Measurements from ENCODE around the gene EFHB.
"Not testable (repeated sequence)": the region's sequence is repeated elsewhere in the genome, so short reads cannot be mapped to it uniquely, and the experiment has no call there.

Gene EFHB

DNA sequence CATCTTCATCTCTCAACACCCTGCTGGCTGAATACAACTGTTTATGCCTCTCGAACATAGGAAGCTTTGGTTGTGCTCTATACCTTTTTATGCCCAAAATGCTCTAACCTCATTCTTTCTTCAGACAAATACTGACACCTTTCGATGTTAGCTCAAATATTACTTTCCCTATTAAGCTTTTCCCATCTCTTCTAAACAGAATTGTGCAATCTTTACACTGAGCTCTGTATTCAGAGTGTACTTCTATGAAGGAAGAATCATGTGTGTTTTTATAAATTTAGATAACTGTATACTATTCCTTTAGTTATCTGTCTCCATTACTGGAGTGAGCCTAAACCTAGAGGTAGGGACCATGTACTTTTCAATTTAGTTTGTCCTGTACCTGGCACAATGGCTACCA, 1.6 kb downstream of the EFHB start:
- no peak for DNase-seq (ENCODE audit: low read depth in 4 of 4, low spot score in 1 of 4)

DNA sequence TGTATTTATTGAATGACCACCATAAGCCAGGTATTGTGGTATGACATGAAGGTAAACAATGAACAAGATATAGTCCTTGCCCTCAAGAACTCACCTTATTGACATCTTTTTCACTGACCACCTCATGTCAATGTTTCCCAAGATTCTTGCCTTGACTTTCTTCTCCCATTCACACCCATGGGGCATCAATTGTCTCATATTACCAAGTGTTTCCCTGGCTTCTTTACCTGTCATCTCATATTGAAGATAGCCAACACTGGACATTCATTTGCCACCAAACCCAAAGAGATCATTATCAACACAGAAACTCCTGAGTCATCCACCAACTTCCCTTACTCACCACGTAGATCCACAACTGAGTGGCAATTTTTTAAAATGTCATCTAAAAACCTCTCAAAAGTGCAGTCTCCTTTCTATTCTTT, 2.2 kb downstream of the EFHB start:
- no peak for DNase-seq (ENCODE audit: low read depth in 4 of 4, low spot score in 1 of 4)

DNA sequence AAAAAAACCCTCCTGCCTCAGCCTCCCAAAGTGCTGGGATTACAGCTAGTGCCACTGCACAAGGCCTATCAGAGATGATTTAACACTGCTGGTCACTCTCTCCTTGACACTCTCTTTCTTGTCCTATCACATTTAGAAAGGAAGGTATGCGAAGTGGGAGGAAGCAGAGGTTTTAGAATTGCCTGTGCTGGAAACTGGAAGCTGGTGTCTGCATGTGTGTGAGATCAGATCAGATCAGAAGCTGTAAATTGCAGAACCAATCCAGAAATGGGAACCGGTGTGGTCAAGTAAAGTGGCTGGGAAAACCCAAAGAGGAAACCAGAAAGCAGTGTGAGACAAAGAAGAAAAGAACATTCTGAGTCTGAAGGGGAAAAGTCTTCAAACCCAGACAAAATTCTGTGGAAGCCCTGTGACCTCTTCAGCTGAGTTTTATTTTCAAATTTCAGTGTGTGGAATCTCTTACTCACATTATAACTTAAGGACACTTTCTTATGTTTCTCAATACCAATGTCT, 2.8 kb downstream of the EFHB start:
- peak in 1 of 4 experiments; percentile 30 for DNase-seq (ENCODE audit: low read depth in 4 of 4, low spot score in 1 of 4)

DNA sequence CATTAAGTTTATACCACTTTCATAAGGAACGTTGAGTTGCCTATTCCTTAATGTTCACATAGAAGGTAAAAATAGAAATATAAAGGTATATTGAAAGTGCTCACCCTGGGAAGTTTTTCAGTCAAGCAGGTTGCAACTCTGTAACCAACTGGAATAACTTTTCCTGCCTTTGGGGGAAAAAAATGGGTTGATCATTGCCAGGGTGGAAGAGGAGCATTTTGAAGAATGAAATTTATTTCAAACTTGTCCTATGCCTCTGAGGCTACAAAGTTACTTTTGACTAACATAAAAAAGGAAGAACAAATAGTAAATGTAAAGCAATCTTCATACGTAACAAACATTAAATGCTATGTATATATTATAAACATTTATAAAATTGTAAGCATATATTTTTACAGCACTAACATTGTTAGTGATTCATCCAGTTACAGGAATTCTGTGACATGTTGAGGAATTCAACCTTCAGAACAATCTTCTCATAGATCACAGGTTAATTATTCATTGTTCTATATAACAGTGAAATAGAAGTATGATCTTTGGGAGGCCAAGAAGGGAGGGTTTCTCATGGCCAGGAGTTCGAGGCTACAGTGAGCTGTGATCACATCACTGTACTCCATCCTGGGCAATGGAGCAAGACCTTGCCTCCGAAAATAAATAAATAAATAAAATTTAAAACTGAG, 13.5 kb downstream of the EFHB start:
- DNase-seq (ENCODE audit: low read depth in 4 of 4, low spot score in 1 of 4) = no peak

DNA sequence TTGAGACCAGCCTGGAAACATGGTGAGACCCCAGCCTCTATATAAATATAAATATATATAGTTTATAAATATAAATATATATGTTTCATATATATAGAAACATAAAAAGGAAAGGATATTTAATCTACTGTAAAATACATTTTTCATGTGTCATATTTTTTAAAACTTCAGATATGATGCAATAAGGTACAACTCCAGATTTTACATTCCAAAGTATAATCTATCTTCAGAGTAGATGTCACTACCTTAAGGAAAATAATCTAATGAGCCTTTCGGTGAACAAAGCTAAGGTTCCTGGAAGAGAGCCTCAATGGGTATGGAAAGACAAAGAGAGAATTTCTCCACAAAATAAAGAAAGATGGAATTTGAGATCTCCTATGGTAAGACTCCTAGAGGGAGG, 16.9 kb downstream of the EFHB start:
- no peak for DNase-seq (ENCODE audit: low read depth in 4 of 4, low spot score in 1 of 4)

DNA sequence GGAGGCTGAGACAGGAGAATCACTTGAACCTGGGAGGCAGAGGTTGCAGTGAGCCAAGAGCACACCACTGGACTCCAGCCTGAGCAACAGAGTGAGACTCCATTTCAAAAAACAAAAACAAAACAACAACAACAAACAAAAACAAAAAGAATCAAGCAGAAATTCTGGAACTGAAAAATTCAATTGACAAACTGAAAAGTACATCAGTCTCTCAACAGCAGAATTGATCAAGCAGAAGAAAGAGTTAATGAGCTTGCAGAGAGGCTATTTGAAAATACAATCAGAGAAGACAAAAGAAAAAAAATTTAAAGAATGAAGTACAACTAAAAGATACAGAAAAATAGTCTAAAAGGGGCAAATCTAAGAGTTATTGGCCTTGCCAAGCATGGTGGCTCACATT, 22.6 kb downstream of the EFHB start:
- DNase-seq (ENCODE audit: low read depth in 4 of 4, low spot score in 1 of 4) = no peak

DNA sequence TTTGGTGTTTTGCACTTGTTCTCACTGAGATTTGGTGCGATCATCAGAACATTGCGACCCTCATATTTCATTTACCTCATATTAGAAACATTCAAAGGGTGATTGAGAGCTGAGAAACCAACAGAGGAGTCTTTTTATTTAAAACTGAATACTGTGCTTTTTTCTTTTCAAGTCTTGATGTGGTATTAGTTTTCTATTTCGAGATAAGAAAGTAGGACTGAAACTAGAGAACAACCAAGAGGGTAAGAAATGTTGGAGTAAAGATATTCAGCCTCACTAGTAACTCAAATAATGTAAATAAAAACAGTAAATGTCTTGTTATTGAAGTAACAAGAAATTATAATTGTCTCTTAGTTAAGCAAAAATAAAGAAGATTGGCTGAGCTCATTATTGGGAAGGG, 26.5 kb downstream of the EFHB start:
- no peak for DNase-seq (ENCODE audit: low read depth in 4 of 4, low spot score in 1 of 4)

DNA sequence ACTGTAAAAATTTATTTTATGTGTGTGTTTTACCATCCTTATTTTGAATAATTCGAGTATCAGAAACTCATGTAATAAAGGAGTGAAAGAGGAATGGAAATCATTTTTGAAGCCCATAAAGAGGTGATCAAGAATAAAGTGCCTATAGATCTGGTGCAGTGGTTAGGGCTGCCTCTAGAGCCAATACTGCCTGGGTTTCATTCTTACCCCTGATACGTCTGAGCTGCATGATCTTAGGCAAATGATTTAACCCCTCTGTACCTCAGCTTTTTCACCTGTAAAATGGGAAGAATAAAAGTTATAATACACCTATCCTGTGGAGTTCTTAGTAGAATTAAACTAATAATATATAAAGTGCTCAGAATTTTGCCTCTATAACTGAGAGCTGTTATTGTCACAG, 30.4 kb downstream of the EFHB start:
- no peak for DNase-seq (ENCODE audit: low read depth in 4 of 4, low spot score in 1 of 4)

DNA sequence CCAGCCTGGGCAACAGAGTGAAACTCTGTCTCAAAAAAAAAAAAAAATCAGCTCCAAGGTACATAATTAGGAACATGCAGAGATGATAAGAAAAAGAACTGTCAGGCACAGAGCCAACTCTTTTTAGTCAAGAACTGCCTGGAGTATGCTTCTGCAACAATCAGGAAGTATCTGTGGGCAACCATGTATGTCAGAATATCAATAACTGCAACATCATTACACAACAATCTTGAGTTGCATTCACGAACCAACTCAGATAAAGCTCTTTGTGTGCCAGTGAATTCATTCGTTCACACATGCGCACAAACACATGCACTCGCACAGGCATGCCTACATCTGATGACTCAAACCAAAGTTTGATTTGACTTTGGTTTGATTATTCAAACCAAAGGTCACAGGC, 32.1 kb downstream of the EFHB start:
- no peak for DNase-seq (ENCODE audit: low read depth in 4 of 4, low spot score in 1 of 4)

DNA sequence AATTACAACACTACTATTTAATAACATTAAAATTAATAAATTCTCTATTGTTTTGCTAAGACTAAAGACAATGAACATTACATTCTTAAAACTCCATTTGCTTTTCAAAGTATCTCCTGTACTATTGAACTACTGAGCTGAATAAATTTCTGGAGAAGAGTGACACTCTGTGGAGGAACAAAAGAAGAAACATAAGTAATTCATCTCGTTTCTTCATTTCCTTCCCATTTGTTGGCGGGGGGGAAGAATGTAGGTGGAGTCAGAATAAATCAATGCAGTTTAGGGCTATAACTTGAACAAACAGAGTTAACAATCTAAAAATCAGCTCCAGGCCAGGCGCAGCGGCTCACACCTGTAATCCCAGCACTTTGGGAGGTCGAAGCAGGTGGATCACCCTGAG, 32.7 kb downstream of the EFHB start:
- no peak for DNase-seq (ENCODE audit: low read depth in 4 of 4, low spot score in 1 of 4)

DNA sequence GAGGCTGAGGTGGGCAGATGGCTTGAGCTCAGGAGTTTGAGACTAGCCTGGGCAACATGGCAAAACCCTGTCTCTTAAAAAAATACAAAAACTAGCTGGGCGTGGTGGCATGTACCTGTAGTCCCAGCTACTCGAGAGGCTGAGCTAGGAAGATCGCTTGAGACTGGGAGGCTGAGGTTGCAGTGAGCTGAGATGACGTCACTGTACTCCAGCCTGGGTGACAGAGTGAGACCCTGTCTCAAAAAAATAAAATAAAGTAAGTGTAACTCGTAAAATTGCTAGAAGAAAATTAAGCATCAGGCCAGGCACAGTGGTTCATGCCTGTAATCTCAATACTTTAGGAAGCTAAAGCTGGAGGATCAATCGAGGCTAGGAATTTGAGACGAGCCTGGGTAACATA, 34.2 kb downstream of the EFHB start:
- DNase-seq (ENCODE audit: low read depth in 4 of 4, low spot score in 1 of 4) = not testable (repeated sequence)

DNA sequence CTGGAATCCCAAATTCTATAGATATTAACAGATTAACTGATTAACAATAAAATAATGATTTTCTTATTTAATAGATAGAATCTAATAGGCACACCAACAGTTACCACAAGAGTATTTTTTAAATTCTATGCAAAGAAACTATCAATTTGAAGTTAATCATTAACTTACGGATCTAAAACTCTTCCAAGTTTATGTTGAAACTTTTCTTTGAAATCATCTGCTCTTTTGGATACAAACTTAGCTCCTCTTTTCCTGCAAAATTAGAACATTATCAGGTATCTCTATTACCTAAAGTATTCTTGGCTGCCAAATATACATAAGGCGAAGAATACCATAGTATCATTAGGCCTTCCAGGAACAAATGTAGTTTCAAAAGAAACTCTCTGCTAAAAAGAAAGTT, 34.8 kb downstream of the EFHB start:
- DNase-seq (ENCODE audit: low read depth in 4 of 4, low spot score in 1 of 4) = no peak

DNA sequence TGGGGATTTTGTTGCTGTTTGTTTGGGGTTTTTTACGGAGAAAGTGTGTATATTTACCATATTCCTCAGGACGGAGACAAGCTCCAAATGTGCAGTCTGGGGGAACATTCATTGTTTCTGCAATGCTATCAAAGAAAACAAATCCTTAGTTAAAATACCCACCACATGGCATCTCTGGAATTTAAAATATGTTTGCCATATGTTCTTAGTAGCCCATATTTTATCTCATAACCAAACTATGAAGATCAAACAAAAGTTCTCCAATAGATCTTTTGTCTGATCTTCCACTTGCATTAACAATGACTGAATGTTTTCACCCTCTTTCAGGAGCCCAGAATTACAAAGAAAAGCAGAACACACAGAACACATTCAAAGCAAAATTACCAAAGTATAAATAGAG, 35.3 kb downstream of the EFHB start:
- DNase-seq (ENCODE audit: low read depth in 4 of 4, low spot score in 1 of 4) = no peak

DNA sequence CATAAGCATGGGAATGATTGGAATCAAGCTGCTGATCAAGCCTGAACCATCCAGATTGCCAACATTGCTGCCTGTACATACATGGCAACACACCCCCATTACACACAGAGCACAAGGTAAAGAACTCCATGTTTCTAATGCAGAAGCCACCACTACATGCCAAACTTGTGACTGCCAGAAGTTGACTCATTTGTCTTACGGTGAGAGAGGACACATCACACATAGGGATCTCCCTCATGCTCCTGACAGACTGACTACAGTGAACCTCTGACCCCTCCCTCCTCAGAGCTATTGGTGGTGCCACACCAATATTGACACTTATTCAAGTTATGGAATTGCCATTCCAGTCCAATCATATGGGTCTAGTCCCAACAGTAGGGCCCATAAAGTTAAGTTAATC, 42.3 kb downstream of the EFHB start:
- no peak for DNase-seq (ENCODE audit: low read depth in 4 of 4, low spot score in 1 of 4)

DNA sequence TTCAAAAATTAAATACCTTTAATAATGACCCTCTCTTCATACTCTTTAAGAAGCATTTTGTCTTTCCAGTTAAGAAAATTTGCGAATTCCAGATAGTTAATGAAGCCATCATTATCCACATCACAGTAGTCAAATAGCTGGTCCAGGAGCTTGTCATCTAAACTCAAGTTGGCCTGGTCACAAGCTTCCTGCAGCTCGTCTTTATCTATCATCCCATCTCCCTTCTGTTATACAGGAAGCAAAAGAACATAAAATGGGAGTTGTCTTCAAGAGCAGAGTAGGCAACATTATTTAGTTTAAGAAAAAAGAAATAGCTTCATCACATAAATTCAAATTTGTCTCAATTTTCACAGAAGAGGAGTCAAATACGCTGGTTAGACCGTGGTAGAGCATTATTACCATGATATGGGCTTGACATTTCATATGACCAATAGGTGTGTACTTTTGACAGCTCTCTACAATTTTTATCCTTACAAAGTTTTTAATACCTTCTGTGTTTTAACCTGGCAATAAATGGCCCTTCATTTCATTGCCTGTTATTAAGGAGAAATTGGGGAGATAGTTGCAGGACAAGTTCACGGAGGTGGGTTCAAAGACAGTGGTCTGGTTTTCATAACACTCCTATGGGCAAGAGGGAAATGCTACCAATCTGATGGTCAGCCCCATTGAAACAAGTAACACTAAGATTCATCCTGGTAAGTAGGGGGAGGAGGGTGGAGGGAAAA, 45.4 kb downstream of the EFHB start:
- DNase-seq (ENCODE audit: low read depth in 4 of 4, low spot score in 1 of 4) = no peak

DNA sequence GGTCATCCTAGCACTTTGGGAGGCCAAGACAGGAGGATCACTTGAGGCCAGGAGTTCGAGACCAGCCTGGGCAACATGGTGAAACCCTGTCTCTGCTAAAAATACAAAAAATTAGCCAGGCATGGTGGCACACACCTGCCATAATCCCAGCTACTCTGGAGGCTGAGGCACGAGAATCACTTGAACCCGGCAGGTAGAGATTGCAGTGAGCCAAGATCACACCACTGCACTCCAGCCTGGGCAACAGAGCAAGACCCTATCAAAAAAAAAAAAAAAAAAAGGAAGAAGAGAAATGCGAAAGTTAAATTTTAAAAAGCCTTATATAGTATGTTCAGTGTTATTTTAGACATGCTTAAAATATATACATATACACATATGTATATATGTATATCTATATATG, 46.9 kb downstream of the EFHB start:
- DNase-seq (ENCODE audit: low read depth in 4 of 4, low spot score in 1 of 4) = not testable (repeated sequence)

DNA sequence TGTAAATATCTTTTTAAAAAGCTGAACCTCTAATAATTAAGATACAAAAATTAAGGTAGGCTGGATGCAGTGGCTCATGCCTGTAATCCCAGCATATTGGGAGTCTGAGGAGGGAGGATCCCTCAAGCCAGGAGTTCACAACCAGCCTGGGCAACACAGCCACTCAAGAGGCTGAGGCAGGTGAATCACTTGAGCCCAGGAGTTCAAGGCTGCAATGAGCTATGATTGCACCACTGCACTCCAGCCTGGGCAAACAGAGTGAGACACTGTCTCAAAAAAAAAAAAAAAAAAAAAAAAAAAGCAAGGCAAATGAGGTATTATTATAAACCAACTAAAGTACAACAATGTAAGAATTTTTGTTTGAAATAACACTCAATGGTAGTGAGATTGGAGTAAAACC, 47.6 kb downstream of the EFHB start:
- DNase-seq (ENCODE audit: low read depth in 4 of 4, low spot score in 1 of 4) = no peak

DNA sequence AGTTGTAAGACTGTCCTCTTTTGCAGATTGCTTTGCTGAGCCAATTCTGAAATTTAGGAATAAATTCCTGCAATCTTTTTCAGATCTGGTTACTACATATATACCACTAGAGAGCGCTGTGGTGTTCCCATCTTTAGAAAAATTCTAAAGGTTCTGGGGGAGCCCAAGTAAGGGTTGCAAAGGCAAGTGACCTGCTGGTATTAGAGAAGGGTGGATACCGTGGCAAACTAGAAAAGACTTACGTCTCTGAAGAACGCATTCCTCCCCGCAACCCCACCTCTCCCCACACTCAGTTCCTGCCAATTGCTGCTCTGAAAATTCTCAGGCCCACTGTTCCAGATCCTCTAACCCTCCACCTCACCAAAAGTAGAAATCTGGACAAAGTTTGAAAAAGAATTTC, 48.5 kb downstream of the EFHB start:
- no peak for DNase-seq (ENCODE audit: low read depth in 4 of 4, low spot score in 1 of 4)

DNA sequence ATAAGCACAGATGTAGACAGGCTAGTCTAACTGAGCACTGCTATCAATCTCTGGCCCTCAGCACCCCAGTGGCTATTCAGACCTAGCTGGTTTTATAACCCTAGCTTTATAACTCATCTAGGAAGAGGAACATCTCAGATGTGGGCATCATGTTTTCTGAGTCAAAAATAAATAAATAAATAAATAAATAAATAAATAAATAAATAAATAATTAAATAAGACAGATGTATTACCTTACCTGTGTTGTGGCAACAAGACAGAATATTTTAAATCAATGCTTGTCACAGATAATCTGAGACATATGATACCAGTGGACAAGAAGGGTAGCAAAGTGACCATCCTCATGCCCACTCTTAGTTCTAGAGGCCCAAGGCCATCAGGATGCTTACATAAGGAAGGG, 52.2 kb downstream of the EFHB start:
- DNase-seq (ENCODE audit: low read depth in 4 of 4, low spot score in 1 of 4) = no peak

DNA sequence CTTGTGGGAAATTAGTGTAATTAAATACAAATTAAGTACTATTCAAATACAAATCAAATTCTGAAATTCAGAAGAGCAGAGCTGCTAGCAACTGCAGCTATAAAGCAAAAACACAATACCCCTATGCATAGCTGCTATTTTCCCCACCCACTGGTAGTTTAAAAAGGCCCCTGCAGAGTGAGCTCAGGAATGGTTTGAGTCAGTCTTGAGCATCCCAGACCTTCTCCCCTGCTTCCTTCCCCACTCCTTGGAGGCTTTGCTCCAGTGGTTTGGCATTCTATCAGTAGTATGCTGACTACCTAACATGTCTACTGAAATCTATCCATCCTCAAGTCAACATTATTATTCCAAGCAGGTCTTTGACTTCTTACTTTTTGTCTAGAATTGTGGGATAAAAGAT, 53.0 kb downstream of the EFHB start:
- DNase-seq (ENCODE audit: low read depth in 4 of 4, low spot score in 1 of 4) = no peak

DNA sequence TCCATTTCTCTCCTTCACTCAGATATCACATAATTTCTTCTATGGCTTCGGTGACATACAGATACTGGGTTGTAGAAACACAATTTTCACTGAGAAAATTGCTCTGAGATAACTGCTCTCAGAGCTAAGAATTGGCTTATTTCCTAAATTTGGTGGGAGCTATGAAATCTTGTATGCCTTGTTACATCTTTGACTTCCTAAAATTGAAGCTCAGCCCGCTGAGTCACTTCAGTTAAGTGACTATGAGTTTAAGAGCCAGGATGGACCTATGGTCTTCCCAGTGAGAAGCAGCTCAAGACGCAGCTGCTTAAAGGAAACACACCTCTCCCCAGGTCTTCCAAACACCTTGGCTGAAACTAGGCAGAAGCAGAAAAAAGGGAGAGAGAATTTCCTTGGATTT, 56.4 kb downstream of the EFHB start:
- no peak for DNase-seq (ENCODE audit: low read depth in 4 of 4, low spot score in 1 of 4)

DNA sequence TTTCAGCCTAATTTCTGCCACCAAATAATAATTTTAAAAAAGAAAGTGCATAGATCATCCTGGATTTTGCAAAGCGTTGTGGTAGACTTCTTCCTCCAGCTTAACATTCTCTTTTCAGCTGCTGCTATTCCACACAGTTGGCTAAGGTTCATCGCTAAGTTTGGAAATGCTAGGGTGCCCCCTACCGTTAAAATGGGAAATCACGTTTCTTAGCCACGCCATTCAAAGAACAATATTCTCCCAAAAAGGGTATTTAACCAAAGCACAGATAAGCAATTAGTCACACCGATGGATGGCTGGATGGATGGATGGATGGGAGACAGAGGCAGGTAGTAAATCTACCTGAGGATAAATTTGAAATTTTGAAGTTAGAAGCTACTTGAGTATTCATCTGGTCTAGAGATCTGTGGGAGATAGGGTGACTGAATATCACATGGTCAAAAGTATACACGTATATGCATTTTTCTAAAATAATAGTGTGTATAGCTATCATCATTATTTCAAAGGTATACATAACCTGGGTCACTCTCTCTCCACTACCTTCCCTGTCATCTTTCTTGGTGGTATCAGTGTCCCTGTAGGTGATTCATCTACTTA, 67.2 kb downstream of the EFHB start:
- DNase-seq (ENCODE audit: low read depth in 4 of 4, low spot score in 1 of 4) = peak in 3 of 4 experiments; percentile 3 to 20 (median 7)
